Measurements from ENCODE around the gene FGF14.

- no peak for TF ChIP-seq CTCF (IDR thresholded peaks at IDR 0.05)
- no peak for TF ChIP-seq POLR2A (IDR thresholded peaks at IDR 0.05)
- no peak for TF ChIP-seq EP300 (IDR thresholded peaks at IDR 0.05)
Measured at GRCh38 chr13:101830035-101830434, 571.8 kb downstream of the FGF14 start.
